ENCODE results near the gene SHFL.

Gene SHFL

GRCh38 chr19:10135551-10136334 lies 49.6 kb downstream of the SHFL start:
- no peak for DNase-seq

DNA sequence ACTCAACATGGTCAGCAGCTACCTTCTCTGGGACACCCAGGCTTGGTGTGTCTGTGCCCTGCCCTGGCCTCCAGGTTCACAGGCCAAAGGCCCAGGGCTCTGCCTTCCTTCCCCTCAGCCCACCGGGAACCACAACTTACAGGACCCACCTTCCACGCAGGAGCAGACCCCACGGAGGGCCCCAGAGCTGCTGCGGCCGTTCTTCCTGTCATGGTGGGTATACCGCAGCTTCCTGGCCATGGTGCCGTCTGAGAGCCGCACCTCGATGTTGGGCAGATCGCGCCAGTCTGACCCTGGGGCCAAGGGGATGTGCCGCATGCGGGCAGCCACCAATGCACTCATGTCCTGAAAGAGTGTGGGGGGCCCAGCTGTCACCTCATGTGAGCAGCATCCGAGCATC lies 50.8 kb downstream of the SHFL start:
- no peak for DNase-seq

- no peak for DNase-seq
Measured at GRCh38 chr19:10137751-10138682, 51.9 kb downstream of the SHFL start.

DNA sequence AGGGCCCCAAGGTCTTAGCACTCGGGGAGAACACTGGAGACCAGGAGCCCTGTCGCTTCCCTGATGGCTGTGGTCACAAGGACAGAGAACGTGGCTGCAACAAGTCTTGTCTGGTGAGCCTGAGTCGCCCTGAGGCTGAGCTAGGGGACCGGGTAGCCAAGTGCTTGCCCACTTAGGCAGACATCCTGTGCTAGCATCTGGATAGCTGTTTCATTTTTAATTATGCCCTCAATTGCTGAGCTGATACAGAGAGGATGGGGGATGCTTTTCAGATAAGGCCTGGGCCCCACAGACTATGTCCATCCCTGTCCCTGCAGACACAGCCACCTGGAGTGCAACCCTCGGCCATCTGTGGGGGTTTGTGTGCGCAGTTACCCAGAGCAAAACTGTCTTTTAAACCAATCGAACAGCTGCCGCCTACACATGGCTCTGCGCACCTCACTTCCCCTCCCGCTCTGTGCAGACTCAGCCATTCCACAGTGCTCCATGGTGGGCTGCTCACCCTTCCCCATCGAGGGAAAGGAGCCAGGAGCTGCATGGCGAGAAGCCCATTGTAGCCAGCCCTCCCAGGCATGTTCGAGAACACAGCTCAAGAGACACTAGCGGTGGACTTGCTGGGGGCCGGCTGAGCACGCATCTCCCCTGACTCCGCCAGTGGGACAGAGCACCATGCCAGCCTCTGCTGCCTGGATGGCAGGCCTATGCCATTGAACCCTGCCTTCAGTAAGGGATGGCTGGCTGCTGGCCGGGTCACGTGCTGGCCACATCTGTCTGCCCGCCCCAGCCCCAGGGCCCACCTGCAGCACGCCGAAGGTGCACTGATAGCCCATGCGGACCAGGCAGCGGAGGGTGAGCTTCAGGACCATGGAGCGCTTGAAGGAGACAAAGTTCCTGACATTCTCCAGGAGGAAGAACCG lies 53.0 kb downstream of the SHFL start:
- DNase-seq, result no peak

- no peak for DNase-seq
Measured at GRCh38 chr19:10139952-10140351, 53.8 kb downstream of the SHFL start.

DNA sequence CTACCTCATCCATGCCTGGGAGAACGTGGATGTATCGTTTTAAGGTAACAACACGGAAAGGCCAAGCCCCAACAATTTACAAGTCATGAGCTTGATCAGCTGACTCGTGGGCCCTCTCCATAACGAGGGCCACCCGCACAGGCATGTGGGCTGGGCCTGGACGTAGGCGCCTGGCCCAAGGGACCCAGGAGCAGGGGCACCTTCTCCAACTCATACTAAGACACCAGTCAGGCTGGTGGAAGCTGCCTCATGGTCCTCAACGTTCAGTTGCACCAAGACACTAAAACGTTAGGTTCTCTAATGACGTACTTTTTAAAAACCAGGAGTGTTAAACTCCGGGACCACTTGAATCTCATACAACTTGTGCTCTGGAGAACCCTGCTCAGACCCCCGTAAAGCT lies 55.4 kb downstream of the SHFL start:
- DNase-seq, result no peak

GRCh38 chr19:10141973-10142372 lies 55.9 kb downstream of the SHFL start:
- no peak for DNase-seq
